Activated gamma-delta T cell treated with Interleukin-2 at 50 U/mL for 16 hours (primary cell): ENCODE measurements around the gene GDNF.
"Not testable (repeated sequence)": the region's sequence is repeated elsewhere in the genome, so short reads cannot be mapped to it uniquely, and the experiment has no call there.

Source experiments
- DNase-seq: peaks from one replicate; pipeline ENCODE4 v3.0.0-alpha.2; 2020

GDNF gene

GRCh38 chr5:37815913-37816312, 23.9 kb downstream of the GDNF start:
- DNase-seq: no peak

- no peak for DNase-seq
Observed at GRCh38 chr5:37814699-37815098, 25.1 kb downstream of the GDNF start.

GRCh38 chr5:37812365-37812764, 27.5 kb downstream of the GDNF start:
- DNase-seq: no peak

- DNase-seq: no peak
Observed at GRCh38 chr5:37811866-37812265, 28.0 kb downstream of the GDNF start.

- no peak for DNase-seq
Observed at GRCh38 chr5:37810311-37810710, 29.5 kb downstream of the GDNF start.

- DNase-seq: no peak
Observed at GRCh38 chr5:37808945-37809344, 30.9 kb downstream of the GDNF start.

GRCh38 chr5:37807621-37808301, 32.1 kb downstream of the GDNF start:
- no peak for DNase-seq

GRCh38 chr5:37807015-37807414, 32.8 kb downstream of the GDNF start:
- no peak for DNase-seq

- no peak for DNase-seq
Observed at GRCh38 chr5:37806476-37806875, 33.4 kb downstream of the GDNF start.

- no peak for DNase-seq
Observed at GRCh38 chr5:37806016-37806415, 33.8 kb downstream of the GDNF start.

- DNase-seq: no peak
Observed at GRCh38 chr5:37804401-37804800, 35.4 kb downstream of the GDNF start.

- DNase-seq: no peak
Observed at GRCh38 chr5:37803487-37803886, 36.4 kb downstream of the GDNF start.

- DNase-seq: no peak
Observed at GRCh38 chr5:37801521-37801920, 38.3 kb downstream of the GDNF start.

GRCh38 chr5:37799865-37800421, 39.9 kb downstream of the GDNF start:
- DNase-seq: no peak

GRCh38 chr5:37796435-37796834, 43.4 kb downstream of the GDNF start:
- not testable (repeated sequence) for DNase-seq

GRCh38 chr5:37795292-37795691, 44.5 kb downstream of the GDNF start:
- DNase-seq: not testable (repeated sequence)

GRCh38 chr5:37792975-37793631, 46.7 kb downstream of the GDNF start:
- DNase-seq: no peak

GRCh38 chr5:37791321-37791720, 48.5 kb downstream of the GDNF start:
- DNase-seq: no peak

- no peak for DNase-seq
Observed at GRCh38 chr5:37789991-37790390, 49.9 kb downstream of the GDNF start.

GRCh38 chr5:37787742-37788141, 52.1 kb downstream of the GDNF start:
- no peak for DNase-seq

- no peak for DNase-seq
Observed at GRCh38 chr5:37786862-37787519, 52.9 kb downstream of the GDNF start.

- DNase-seq: no peak
Observed at GRCh38 chr5:37786416-37786815, 53.4 kb downstream of the GDNF start.

- not testable (repeated sequence) for DNase-seq
Observed at GRCh38 chr5:37781409-37781808, 58.4 kb downstream of the GDNF start.
